Head of caudate nucleus (tissue), 42 donors: ENCODE data around the gene ZXDC.
A peak's percentile ranks its signal among the peaks of the same experiment; 100 is the strongest.

Source experiments
- DNase-seq, 42 donors: peaks; one replicate each; pipeline versions ENCODE4 v3.0.0 to v3.0.0-alpha.2; 2020 to 2021; ENCODE audit warnings: mixed read lengths in 7 of 42
- intact Hi-C: fragments of 100-400 bp; cut with DNase I; formaldehyde crosslinking; loops from one replicate; pipeline ENCODE4 v1.15.0; 2022

The ZXDC gene

GRCh38 chr3:126464093-126464492, 11.6 kb downstream of the ZXDC start:
- intact Hi-C loops: no loop called here
- DNase-seq: peak in 1 of 42 donors; percentile 8

DNA sequence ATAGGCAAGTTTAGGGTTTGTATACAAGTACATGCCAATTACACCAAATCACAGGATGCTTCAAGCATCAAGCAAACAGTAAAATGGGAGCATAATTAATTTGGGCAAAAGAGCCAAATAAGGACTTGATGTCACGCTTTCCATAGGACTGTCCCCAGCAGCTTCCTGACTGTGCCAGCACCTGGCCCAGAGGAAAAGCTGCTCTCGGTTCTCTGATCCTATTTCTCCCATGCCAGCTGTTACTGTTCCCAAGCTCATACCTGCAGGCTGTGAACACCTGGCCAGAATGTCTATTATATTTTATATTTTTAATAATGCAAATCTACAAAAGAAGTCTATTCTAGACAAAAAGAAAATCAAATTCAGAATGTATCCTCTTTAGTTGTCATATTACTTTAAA, 12.2 kb downstream of the ZXDC start:
- intact Hi-C loops: no loop called here
- DNase-seq: peak in 2 of 42 donors; percentile 13

DNA sequence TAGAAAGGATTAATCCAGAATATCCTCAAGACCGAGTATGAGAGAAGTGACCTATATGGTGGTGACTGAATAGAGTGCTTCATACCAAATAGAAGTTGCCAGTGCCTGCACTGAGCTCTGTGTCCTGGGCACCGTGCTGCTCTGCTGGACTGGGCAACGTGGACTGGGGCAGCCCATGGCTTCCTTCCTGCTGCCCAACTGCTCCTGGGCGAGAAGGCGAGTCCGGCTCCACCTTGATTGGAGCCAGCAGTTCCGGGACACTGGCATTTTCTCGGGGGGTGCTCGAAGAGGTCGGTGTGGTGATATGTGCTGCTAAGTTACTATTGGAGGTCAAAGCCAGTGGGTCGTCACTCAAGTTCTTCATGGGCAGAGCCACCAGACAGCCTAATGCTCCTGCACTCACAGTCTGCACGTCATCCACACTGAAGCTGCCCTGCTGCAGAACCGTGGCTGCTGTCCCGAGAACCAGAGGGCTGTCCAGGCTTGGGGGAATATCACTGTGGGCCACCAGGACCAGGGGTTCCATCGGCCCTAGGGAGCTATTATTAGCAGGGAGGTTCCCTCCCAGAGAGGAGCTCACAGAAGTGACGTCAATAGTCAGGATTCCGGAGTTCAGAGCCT, 14.1 kb downstream of the ZXDC start:
- intact Hi-C loops: no loop called here
- DNase-seq: peak in 3 of 42 donors; percentile 8 to 34 (median 20)

- intact Hi-C loops: no loop called here
These were observed 15.3 kb downstream of the ZXDC start for GRCh38 chr3:126460381-126460780.

GRCh38 chr3:126459763-126460127, 15.9 kb downstream of the ZXDC start:
- peak in 2 of 42 donors; percentile 7 to 11 for DNase-seq
- intact Hi-C loops: no loop called here

More at GRCh38 chr3:126460381-126460780, 15.3 kb downstream of the ZXDC start:
- DNase-seq: peak in 3 of 42 donors; percentile 3 to 21 (median 10)

GRCh38 chr3:126459111-126459762, 16.5 kb downstream of the ZXDC start:
- intact Hi-C loops: no loop called here
- peak in 1 of 42 donors; percentile 7 for DNase-seq

DNA sequence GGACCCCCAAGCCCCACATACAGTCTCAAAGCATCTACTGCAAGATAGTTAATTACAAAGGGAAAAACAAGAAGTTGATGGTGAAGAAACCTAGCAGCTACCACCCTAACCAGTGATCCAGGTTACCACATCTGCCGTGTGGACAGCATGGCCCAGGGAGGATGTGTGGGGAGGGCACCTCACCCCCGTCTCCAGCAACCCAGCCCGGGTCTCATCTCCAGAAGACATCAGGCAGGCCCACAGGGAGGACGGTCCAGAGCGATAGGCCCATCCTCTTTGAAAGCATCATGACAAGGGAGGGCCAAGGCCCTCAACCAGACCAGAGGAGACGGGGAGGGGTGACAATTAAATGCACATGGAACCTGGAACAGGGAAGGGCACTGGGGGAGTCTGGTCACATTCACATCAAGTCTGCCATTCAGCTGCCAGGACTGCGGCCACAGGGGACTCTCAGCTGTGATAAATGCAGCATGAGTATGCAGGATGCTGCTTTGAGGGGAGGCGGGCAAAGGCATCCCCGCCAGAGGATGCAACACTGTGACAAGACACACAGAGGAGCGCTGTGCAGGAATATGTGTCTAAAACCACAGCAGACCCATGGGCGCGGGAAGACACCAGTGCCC, 18.8 kb downstream of the ZXDC start:
- intact Hi-C loops: no loop called here
- DNase-seq: peak in 3 of 42 donors; percentile 13 to 22 (median 15)

DNA sequence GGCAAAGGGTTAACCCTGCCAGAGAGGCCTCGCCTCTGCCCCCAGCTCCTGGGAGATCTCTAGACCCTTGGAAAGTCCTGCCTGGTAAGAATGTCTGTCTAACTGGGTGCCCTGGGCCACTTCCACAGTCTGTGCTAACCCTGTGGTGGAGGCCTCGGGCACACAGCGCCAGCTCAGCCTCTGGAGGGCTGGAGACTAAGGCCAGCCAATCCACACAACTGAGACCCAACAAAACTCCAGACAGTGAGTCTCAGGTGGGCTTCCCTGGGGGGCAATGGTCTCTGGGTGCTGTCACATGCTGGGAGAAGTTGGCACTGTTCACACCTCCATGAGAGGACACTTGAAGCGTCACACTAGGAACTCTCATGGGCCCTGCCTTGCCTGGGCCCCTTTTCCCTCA, 19.5 kb downstream of the ZXDC start:
- intact Hi-C loops: no loop called here
- peak in 3 of 42 donors; percentile 4 to 25 (median 19) for DNase-seq

GRCh38 chr3:126454437-126455198, 21.1 kb downstream of the ZXDC start:
- DNase-seq: peak in 1 of 42 donors; percentile 2
- intact Hi-C loops: no loop called here

DNA sequence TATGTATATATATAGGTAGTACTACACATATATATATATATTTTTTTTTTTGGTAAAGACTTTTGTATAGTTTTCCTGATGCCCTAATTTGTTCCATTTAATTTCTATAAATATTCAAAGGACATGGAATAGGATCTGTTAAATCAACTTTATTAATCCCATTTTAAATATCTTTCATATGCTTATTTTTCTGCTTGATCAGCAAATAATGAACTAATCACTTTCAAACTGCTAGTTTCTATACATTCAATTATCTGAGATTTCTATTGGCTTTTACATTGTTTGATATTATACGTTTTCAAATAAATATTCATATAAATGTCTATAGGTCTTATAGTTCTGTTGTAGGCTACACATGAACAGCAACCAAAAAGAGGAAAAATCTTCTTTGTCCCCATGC, 21.7 kb downstream of the ZXDC start:
- no peak for DNase-seq
- intact Hi-C loops: no loop called here

DNA sequence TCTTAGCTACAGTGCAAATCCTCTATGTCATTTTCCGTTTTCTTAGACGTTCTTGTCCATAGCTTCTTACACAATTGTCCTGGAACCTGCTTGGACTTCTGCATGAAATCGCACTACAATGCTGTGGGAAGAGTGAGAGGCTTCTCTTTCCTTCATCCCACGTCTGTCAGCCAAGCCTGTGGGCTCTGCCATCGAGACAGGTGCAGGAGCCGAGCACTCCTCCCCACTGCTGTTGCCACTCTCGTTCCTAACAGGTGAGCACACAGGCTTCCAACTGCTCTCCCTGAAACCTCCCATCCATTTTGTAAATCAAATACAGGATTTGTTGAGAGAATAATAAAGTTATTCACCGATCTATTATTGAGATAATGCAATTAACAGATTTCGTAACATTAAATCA, 23.5 kb downstream of the ZXDC start:
- intact Hi-C loops: no loop called here
- peak in 13 of 42 donors; percentile 28 to 74 (median 37) for DNase-seq

DNA sequence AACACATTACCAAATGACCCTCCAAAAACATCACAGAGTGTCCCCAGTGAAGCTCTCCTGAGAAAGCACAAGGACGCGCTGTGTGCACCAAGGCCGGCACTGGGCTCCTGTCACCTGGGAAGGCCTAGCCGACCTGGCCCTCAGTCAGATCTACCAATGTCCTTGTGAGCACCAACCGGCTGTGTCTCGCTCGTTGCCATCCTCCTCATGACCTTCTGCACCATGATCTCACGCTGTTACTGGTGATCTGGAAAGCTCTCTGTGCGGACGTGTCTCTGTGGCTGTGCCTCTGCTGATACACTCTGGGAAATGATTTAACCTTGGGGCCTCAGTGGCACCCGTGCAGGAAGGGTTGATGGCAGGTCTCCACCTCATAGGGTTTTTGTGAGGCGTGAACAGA, 24.2 kb downstream of the ZXDC start:
- peak in 3 of 42 donors; percentile 10 to 31 (median 29) for DNase-seq
- intact Hi-C loops: no loop called here

GRCh38 chr3:126450744-126451143, 24.9 kb downstream of the ZXDC start:
- intact Hi-C loops: no loop called here
- DNase-seq: peak in 2 of 42 donors; percentile 24 to 30

DNA sequence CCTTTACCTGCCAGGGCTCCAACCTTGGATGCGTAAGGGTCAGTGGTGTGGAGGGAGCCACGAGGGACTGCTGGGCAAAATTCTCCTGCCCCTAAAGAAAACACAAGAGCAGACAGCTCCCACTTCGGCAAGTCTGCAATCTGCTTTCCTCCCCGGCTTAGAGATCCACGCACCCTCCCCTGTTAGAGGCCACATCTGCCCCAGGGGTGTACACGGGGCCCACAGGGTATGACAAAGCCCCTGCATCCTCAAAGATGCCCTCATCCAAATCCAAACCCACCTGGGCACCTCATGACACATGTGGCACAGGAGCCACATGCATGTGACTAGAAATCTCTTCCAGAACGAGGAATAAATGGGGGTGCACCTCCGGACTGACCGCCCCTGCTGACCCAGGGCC, 25.5 kb downstream of the ZXDC start:
- intact Hi-C loops: no loop called here
- DNase-seq: peak in 3 of 42 donors; percentile 8 to 25 (median 20)

GRCh38 chr3:126449621-126450051, 26.1 kb downstream of the ZXDC start:
- peak in 3 of 42 donors; percentile 3 to 25 (median 12) for DNase-seq
- intact Hi-C loops: no loop called here

DNA sequence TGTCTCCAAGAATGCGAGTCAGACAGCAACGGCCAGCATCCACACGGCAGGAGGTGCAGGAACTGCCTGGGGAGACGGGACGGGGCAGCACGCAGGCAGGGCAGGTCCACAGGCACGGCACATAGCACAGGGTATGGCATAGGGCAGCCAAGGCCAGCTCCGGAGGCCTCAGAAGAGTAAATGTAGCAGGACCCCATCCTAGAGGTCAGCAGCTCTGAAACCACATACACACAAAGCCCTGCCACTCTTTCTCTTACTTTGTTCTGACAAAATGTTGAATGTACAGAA, 26.9 kb downstream of the ZXDC start:
- intact Hi-C loops: no loop called here
- DNase-seq: no peak

DNA sequence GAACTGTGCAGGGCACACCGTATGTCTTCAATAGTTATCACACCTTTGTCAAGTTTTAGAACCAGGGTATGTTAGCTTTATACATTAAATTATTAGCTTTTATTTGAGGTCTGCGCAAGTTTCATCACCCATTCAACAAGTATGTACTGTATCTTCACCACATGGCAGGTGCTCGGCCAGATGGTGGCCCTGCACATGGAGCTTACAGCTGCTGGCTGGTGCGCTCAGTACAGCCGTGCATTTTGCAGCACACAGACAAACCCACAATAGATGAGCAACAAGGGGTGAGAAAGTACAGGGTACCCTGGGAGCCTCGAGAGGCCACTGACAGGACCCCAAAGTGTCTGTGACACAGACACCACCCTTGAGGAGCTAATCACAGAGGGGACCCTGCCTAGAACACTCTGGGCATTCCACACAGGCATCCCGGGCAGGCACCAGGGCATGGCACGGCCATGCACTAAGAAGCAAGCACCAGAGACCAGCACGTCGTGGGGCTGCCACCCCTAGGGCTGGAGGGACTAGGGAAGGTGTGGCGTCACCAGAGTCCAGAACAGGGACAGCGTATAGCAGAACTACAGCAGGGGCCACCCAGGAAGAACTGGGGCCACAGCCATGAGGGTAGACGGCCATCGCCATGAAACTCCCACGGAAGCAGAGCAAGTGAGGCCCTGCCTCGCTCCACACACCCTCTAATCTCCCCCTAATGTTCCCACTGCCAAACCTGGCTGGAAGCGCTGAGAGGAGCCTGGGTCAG, 27.4 kb downstream of the ZXDC start:
- peak in 3 of 42 donors; percentile 11 to 31 (median 29) for DNase-seq
- intact Hi-C loops: no loop called here

DNA sequence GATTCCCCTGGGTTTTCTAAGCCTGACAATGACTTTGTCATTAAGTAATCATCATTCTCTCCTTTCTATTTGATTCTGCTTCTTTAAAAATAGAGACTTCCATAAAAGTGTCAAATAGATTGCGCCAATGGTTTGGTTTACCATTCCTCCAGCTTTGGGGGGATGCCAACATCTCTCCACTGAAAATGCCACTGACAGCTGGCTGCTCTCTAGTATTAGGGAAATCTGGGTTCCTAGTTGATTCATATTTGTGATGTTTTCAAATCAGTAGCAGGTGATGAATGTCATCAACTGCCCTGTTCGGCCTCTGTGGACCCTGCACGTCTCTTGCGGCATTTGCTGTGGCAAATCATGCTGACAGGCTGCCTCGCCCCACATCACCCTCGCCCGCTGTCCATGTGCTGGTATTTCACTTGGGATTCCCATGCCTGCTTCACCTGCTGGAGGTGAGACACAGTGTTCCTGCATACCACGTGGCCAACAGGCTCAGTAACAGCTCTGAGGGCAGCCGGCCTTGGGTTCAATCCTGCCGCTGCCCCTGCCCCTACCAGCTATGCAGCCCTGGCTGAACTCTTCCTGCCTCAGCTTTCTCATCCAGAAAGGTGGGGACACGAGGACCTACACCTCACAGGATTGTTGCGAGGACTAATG, 28.1 kb downstream of the ZXDC start:
- DNase-seq: peak in 2 of 42 donors; percentile 21 to 34
- intact Hi-C loops: no loop called here

DNA sequence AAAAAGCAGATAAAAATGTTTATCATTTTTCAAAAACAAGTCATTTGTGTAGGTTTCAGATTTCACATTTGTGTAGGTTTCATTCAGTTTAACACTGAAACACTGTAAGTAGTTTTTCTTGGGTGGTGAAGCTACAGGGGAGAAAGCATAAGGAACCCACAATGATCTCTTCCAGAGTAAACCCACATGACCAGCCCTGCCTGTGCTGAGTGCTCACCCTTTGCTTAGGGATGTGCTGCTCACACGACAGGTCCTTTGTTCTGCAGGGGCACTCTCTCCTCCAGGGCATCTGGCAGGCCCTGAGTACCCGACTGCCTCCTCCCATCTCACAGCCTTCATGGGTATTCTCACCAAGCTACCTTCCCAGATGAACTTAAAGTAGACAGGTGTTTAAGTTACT, 28.9 kb downstream of the ZXDC start:
- peak in 6 of 42 donors; percentile 3 to 63 (median 24) for DNase-seq
- intact Hi-C loops: no loop called here
